Measurements from ENCODE around the gene SLK. TPM values are rescaled to one million over a fixed set of nuclear protein-coding genes. Genes with fewer than 3 reads are reported as not detected.

SLK gene
- total and polyA plus RNA-seq, 2 donors (not counting 3 experiments of a cell fraction or from before 2014, with no cell fraction given): 4.5 to 36.0 TPM

GRCh38 chr10:103929381-103929921, 37.5 kb upstream of the SLK start:
- Histone ChIP-seq H3K9ac (replicated peaks; ENCODE audit: extremely low read depth, insufficient read depth, low read length) (no peak overlapping the region), H3K27me3 (ENCODE audit: control insufficient read depth in 2 of 2, insufficient read depth in 2 of 2, low read length in 2 of 2) (no peaks in the 10 kb centered on the region), H3K4me2 (ENCODE audit: insufficient read depth, low read length) (no peak overlapping the region), H3K9me1 (replicated peaks; ENCODE audit: control insufficient read depth, extremely low read depth, insufficient read depth, low read length) (no peaks in the 10 kb centered on the region), H3K36me3 (ENCODE audit: control insufficient read depth in 2 of 2, extremely low read depth in 1 of 2, insufficient read depth in 2 of 2, low read length in 2 of 2) (no peaks in the 10 kb centered on the region), H2AFZ (ENCODE audit: low read depth, low read length) (no peak overlapping the region), H3K4me3 (replicated peaks in 1 of 3; ENCODE audit: insufficient read depth in 1 of 3, low read depth in 1 of 3, low read length in 3 of 3) (no peak overlapping the region), H3K9me3 (replicated peaks; ENCODE audit: control insufficient read depth, insufficient read depth, low read length) (no peaks in the 10 kb centered on the region), H3K79me2 (ENCODE audit: control insufficient read depth, insufficient read depth, low read length) (no peaks in the 10 kb centered on the region), H3K27ac (ENCODE audit: insufficient read depth, low read depth, low read length) (no peak overlapping the region), H4K20me1 (replicated peaks; ENCODE audit: control insufficient read depth, extremely low read depth, insufficient read depth, low read length) (no peaks in the 10 kb centered on the region), H3K4me1 (ENCODE audit: control insufficient read depth, extremely low read depth, insufficient read depth, low read length) (no peaks in the 10 kb centered on the region)
- intact Hi-C loops (cut with micrococcal nuclease): no loop called here
- BruUV-seq (replicated peaks): no TSS peak
- TF ChIP-seq JUN (IDR thresholded peaks at IDR 0.05; ENCODE audit: borderline replicate concordance, insufficient read depth, insufficient read length, low read depth) (no peak), EZH2 (IDR thresholded peaks at IDR 0.05; ENCODE audit: borderline replicate concordance, low read depth, low read length, severe bottlenecking) (no peak), MYC (IDR thresholded peaks at IDR 0.05; ENCODE audit: low read depth, low read length) (no peak), GATA2 (IDR thresholded peaks at IDR 0.05; ENCODE audit: insufficient read depth, insufficient read length, low read depth, low read length) (no peak), CTCF (IDR thresholded peaks at IDR 0.05; ENCODE audit: extremely low read depth in 1 of 2, insufficient read depth in 1 of 2, low read depth in 1 of 2, low read length in 2 of 2) (no peak), POLR2AphosphoS5 (IDR thresholded peaks at IDR 0.05; ENCODE audit: insufficient read depth, low read depth, low read length) (no peak), POLR2A (IDR thresholded peaks at IDR 0.05; ENCODE audit: low read depth, low read length) (no peak)
- TF ChIP-seq, protein P1, sequence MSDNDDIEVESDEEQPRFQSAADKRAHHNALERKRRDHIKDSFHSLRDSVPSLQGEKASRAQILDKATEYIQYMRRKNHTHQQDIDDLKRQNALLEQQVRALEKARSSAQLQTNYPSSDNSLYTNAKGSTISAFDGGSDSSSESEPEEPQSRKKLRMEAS (IDR thresholded peaks at IDR 0.05; ENCODE audit: insufficient read depth, insufficient read length): no peak
- ChIA-PET CTCF (no interaction called here), POLR2A (no interaction called here)
- FAIRE-seq: no peak
- DNase-seq (ENCODE audit: low read depth, low spot score): no peak
- dilution Hi-C loops (cut with MboI; ENCODE audit: extremely low pct_ligation_motif_present, low sequenced_read_pairs): no loop called here

Measured in endothelial cell of umbilical vein (primary cell).